ENCODE data around the gene CMTR1.
A peak's percentile ranks its signal among the peaks of the same experiment; 100 is the strongest.
"Not testable (repeated sequence)": the region's sequence is repeated elsewhere in the genome, so short reads cannot be mapped to it uniquely, and the experiment has no call there.

Gene CMTR1

DNA sequence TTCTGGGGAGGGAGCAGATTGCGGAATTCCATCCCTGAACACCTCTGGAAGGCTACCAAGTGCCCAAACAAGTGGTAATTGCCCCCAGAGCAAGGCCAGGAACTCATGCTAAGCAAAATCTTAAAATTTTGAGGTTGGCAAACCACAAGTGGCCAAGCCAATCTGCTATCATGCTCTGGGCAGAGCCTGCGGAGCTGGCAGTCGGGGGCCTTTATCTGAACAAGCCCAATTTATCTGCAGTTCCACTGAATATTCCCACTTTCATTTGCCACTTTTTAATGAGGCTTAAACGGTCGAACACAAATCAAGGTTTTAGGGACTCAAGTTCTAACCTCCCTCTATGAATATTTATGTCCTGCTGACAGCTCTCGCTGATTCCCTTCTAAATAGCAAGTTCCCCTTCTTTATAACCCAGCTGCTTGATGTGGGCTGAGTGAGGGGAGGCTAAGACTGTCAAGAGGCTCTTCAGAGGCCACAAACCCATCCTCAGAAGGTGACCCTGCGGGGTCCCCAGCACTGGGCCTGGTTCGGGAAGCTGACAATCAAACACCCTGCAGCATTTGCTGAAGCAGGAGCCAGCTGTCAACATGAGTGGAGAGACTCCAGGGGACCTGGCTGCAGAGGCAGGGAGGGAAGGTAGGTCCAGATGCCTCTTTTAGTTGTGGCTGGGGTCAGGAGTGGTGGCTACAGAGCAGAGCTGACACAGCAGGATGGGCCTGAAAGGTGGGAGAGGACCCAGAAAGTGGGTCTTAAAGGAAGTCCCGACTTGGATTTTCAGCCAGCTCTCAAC lies 54.8 kb downstream of the CMTR1 start:
- no peak for DNase-seq
- in situ Hi-C loops (cut with MboI; ENCODE audit: low pct_unique_long_range_greater_than_20kb, low sequenced_read_pairs), result no loop called here

DNA sequence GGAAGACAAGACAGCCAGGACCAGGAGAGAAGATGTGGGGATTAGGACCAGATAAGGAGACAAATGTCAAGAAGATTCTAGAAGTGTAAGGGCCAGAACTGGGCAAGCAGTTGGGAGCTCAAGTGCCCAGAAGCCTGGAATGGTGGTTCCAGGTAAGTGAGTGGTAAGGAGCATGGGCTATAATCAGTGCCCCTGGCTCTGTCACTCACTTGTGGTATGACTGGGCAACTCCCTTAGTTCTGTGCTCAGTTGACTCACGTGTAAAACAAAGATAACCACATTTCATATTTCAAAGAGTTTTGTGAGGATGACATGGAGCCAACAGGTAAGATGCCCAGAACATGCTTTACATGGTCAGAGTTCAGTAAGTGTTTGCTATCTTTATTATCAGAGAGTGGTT lies 55.5 kb downstream of the CMTR1 start:
- in situ Hi-C loops (cut with MboI; ENCODE audit: low pct_unique_long_range_greater_than_20kb, low sequenced_read_pairs), result no loop called here

DNA sequence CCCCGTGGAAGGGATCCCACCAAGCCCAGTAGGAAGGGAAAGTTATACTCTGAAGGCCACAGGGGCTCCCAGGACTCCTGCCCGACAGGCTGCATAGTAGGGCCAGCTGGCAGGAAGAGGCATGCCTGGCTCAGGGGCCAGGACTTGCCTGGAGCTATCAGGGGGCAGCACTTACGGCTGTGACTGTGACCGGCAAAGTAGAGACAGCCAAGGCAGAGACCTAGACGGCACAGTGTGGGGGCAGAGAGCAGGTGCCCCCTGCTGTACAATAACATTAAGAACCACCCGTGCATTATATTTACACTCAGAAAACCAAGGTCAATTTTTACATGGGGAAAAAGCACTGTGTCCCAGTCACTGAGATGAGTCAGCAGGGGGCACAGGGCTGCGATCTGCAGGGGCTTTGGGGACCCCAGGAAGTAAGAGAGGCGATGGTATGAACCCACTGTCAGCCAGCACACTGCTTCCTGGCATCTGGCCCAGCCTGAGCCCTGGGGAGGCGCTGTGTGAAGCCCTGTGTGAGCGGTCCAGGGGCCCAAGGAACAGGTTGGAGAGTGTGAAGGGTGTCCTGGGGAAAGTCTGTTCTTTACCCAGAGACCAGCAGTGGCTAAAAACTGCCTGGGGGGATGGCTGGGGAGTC lies 56.8 kb downstream of the CMTR1 start:
- no peak for DNase-seq
- in situ Hi-C loops (cut with MboI; ENCODE audit: low pct_unique_long_range_greater_than_20kb, low sequenced_read_pairs), result no loop called here

More for the DNA sequence above, 55.5 kb downstream of the CMTR1 start:
- no peak for DNase-seq

DNA sequence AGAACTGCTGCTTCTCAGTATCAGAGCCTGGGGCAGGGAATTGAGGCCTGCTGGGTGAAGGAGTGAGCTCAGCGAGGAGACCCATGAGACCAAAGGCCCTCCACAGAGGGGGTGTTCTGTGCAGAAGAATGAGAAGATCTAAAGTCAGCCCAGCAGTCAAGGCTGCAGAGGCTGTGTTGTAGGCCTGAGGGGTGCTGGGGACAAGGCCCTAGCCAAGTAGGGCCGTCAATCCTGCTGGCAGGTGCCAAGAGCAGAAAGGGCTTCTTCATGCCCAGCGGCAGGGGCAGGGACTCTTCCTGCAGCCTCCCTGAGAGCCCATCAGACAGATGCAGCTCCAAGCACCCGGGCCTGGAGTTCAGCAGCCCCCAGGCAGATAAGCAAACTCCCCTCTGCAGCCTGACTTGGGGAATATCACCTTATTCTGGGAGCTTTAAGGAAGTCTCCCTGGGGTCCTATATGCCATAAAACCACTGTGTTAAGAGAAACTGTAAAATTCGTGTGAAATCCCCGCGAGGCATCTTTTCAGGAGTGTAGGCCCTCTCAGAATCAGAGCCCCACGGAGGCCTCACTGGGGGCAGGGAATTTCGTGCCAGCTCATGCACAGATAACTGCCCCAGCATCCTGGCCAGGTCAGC lies 57.6 kb downstream of the CMTR1 start:
- DNase-seq, result no peak
- in situ Hi-C loops (cut with MboI; ENCODE audit: low pct_unique_long_range_greater_than_20kb, low sequenced_read_pairs), result no loop called here

DNA sequence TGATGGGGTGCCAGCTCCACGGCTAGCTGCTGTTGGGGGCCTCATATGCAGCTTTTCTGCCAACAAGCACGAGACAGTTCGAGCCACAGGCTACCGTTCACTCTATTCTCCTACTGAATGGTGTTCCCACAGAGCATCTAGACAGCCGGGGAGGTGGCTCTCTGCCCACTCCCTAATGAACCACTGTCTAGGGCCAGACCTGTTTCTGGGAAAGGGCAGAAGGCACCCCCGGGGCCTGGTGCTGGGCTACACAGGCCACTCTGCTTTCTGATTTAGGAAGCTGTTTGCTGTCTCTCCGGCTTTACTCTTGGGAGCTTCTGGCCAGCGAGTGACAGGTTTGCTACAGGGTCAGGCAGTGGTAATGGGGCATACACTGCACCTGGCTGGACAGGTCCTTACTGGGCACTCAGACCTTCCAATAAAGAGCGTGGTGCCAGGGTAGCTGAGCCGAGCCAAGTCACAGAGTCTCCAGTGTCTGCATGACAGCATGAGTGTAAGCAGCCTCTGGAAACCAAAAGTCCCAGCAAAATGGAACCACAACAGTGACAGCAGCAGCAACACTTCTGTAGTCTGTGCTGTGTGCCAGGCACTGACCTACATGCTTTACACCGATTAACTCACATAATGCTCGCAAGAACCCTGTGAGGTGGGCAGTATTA lies 58.3 kb downstream of the CMTR1 start:
- no peak for DNase-seq
- in situ Hi-C loops (cut with MboI; ENCODE audit: low pct_unique_long_range_greater_than_20kb, low sequenced_read_pairs), result no loop called here

DNA sequence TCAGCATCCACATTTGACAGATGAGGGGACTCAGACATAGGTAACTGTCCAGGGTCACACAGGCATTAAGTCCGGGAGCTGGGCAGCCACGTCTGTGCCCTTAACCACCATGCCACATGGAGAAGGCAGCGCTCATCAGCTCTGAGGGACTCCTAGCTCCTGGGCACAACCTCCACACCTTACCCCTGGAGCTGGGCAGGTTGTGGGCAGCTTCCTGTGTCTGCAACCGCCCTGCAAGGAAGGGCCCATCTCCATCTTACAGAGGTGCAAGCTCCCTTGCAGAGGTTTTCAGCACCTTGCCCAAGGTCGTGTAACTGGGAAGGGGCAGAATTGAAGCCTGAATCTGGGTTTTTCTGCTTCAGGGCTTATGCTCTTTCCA lies 58.8 kb downstream of the CMTR1 start:
- DNase-seq, result no peak
- in situ Hi-C loops (cut with MboI; ENCODE audit: low pct_unique_long_range_greater_than_20kb, low sequenced_read_pairs), result no loop called here

DNA sequence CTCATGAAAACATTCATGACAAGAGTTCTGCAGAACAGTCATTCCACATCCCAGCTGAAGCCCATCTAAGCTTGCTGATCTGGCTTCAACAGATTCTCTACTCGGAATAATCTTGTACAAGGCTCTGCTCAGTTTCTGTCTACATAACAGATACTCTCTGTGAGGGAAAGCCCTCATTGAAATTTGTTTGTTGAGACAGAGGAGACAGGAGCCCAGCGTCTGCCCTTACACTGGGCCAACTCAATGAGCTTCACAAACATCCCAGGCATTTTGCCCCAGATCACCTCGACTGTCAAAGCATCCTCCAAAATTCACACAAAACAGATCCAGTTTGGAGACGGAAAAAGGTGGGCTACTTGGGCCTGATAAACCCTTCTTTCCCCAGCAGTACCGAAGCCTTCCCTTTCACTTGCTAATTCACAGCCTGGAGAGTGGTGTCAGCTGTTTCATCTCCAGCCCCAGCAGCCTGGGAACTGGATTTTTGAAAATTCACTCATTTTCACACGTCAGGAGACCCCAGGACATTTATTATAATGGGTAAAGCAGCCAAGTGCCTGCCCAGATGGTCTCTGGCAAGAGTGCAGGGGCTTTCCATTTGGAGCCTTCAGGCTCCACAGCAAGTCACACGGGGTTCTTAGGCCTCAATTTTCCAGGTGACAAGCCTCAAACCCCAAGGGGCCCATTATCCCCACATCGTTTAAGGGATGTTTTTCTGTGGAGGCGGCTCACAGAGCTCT lies 59.4 kb downstream of the CMTR1 start:
- in situ Hi-C loops (cut with MboI; ENCODE audit: low pct_unique_long_range_greater_than_20kb, low sequenced_read_pairs), result no loop called here
- no peak for DNase-seq

DNA sequence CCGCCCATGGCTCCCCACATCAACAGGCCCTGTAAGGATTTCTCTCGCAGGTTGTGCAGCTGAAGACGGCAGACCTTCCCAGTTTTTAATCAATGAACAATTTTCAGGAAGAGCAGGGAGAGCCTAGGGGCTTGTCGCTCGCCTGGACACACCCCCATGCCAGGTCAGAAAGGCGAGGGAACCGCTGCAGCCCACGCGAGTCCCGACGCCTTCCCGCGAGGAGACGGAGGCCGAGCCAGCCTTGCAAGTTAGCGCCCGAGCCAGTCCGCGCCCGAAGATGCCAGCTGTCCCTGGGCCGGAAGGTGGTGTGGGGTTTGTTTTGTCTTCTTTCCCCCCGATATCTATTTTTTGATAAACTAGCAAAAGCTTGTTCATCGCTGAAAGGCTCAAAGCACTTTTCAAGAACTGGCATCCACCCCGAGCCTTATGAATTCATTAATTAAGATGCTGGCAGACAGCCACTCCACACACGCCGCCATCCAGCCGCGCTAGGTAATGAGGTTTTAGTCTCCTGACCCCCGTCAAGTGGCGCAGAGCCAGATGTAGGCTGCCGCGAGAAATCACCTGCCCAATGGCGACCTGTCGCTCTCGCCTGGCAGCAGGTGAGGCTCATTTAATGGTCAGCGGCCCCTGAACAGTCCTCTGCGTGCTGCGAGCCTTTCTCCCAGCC lies 60.1 kb downstream of the CMTR1 start:
- no peak for DNase-seq
- in situ Hi-C loops (cut with MboI; ENCODE audit: low pct_unique_long_range_greater_than_20kb, low sequenced_read_pairs), result no loop called here

DNA sequence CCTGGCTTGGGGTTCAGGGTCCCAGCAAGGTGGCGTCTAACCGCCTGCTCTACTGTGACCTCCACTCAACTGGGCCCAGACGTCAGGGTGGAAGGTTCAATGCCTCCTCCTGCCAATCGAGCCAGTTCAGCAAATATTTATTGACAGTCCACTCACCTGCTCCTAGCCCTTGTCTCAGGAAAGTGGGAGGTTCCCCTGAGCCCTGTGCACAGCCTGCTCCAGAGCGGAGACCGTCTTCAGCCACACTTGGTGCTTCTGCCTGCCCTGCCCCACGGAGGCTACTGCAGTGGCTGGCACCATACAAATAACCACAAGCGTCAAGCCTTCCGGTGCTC lies 60.6 kb downstream of the CMTR1 start:
- in situ Hi-C loops (cut with MboI; ENCODE audit: low pct_unique_long_range_greater_than_20kb, low sequenced_read_pairs), result no loop called here

DNA sequence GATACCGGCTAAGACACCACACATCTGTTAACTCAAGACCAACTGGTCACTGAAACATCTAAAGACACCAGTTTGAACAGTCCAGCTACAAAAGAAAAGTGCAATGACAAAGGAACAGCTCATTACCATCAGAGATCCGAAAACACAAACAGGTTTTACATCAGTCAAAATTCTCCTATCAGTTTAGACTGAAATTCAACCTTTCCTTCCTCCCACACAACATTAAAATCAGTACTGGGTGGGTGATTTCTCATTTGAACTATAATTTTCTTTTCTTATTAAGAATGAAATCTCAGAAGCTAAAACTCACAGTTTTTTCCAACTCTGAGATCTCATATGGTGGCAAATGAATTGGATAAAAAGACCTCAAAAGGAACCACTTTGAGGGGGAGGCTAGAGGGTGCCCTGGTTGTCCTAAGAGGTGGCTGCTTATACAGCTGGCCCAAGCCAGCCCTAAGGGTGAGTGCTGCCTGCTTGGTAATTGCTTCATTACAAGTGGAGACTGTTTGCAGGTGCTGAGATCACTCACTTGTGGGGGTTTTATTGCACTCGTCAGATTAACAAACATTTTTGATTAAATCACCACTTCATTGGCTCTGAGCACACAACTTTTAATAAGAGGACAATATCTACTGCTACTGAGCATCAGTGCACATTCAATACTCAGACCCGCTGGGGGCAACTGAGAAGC lies 62.4 kb downstream of the CMTR1 start:
- DNase-seq, result no peak
- in situ Hi-C loops (cut with MboI; ENCODE audit: low pct_unique_long_range_greater_than_20kb, low sequenced_read_pairs), result no loop called here

More for the DNA sequence above, 60.6 kb downstream of the CMTR1 start:
- no peak for DNase-seq

DNA sequence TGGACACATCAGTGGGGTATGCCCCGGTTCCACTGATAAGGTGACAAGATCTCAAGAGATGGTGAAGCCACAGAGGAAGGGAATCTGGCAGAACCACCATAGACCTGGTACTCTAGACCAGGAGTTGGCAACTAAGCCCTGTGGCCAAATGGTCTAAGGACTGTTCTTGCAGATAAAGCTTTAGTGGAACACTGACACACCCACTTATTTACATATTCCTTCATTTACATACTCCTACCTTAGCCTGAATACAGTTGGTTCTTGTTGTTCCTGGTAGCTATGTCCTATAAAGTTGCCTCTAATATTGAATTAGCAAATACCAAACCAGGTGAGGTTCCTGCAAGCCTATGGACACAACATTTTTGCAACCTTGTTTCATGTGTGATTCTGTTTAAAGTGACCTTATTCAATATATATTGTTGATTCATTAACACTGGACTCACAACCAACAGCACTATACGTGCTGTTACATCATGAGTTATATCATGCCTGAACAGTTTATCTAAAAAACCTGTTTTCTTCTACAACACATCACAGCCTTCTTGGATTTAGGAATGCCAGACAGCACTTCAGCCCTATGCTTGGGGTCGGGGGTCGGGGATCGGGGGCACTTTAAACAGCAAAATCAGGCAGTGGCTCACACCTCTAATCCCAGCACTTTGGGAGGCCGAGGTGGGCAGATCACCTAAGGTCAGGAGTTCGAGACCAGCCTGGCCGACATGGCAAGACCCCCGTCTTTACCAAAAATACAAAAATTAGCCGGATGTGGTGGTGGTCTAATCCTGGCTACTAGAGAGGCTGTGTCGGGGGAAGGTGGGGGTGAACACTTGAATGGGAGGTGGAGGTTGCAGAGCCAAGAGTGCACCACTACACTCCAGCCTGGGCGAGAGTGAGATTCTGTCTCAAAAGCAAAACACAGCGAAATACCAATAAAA lies 64.2 kb downstream of the CMTR1 start:
- in situ Hi-C loops (cut with MboI; ENCODE audit: low pct_unique_long_range_greater_than_20kb, low sequenced_read_pairs), result no loop called here
- DNase-seq, result no peak

DNA sequence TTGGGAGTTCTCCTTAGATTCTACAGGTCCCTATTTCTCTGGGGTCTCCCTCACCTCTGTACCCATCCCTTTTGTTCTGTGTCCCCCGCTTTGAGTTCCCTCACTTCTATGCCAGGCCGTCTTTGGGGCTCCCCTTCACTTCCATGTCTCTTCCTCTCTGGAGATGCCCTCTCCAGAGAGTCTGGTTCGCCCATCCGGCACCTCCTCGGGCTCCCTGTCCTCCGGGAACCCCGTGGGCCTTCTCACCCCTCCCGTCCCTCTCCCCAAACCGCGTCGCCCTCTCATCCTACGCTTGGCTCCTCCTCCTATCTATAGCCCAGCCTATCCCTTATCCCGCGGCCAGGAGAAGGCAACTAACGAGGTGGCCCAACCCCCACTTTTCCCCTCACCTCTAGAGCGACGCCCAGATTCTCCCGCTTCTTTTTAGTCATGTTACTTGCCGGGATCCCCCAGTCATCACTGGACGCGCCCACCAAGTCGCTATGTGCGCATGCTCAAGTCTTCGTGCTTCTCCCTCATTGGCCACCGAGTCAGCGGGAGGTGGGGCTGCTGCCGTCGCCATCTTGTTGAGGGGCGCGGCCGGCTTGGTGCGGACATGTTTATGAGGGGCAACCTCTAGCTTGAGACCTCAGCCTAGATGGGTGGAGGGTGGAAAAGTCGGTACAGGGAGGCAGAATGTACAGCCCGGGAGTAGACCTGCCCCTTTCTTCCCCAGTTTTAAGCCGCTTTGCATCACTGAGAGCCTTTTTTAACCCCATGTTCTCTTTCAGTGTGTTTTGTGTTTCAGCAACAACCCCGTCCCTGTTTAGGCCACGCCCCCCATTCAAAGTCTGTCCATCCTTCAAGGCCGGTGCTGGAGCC lies 66.6 kb downstream of the CMTR1 start, which contains the start of gene CCDC167:
Gene CCDC167 (minus strand): TSS at position 461 of the 861 bp plus-strand sequence. CDS start 30 bp downstream, at position 431.
- in situ Hi-C loops (cut with MboI; ENCODE audit: low pct_unique_long_range_greater_than_20kb, low sequenced_read_pairs), result no loop called here

DNA sequence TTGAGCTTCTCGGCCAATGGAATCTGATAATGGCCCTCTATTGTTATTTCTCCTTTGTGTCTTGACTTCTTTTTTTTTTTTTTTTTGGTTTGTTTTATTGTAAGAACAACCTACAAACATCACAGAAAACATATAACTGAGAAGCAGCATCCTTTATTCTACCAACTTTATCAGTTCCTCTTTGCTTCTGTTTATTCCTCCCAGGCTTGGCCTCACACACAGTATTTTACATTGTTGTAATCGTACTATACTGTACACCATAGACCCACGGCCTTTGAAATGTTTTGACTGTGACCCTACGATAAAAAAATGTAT lies 67.2 kb downstream of the CMTR1 start:
- in situ Hi-C loops (cut with MboI; ENCODE audit: low pct_unique_long_range_greater_than_20kb, low sequenced_read_pairs), result no loop called here

More for the DNA sequence above, 66.6 kb downstream of the CMTR1 start, which contains the start of gene CCDC167:
- DNase-seq, result peak; percentile 97

DNA sequence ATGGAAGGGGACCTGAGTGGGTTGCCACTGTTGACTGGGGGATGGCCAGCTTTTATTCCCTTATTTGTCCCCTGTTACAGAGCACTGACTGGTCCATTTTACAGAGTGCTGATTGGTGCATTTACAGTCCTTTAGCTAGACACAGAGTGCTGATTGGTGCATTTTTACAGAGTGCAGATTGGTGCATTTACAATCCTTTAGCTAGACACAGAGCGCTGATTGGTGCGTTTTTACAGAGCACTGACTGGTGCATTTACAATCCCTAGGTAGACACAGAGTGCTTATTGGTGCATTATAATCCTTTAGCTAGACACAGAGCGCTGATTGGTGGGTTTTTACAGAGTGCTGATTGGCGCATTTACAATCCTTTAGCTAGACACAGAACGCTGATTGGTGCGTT lies 67.9 kb downstream of the CMTR1 start:
- DNase-seq; in situ Hi-C loops (cut with MboI; ENCODE audit: low pct_unique_long_range_greater_than_20kb, low sequenced_read_pairs): not testable (repeated sequence)

More for the DNA sequence above, 67.2 kb downstream of the CMTR1 start:
- DNase-seq, result no peak

DNA sequence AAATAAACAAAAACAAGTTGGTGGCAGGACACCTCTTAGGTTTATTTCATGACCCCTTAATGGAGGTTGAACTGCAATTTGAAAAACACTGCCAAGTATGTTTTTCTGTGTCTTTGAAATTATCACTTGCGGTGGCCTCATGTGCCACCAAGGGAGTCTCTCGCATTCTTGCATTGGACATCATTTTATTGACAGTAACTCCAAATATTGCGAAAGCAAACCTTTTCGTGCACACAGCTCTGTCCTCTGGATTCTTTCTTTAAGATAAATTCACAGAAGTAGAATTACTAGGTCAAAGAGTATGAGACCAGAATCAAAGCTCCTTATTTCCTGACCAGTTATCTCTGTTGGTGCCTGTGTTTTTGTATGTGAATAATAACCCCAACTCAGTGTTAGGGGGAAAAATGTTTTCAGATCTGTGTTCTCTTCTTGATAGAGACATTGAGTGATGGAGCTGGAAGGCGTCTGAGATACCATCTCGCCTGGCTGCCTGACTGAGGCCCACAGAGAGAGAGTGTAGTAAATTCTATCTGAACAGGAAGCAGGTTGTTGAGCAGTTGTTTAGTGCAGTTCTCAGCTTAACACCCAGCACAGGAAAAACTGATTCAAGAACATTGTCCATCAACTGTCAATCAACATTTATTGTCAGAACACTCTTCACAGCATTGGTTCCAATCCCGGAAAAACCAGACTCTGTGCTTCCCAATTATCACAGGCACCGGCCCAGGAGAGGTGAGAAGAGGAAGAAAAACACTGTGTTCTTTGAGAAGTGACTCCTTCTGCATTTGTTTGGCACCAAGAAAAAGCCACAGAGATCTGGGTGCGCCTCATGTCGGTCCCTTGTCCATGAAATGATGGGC lies 68.8 kb downstream of the CMTR1 start:
- DNase-seq, result peak; percentile 45
- in situ Hi-C loops (cut with MboI; ENCODE audit: low pct_unique_long_range_greater_than_20kb, low sequenced_read_pairs), result no loop called here

Measured in KBM-7 (cell line).